Mucosa of descending colon (tissue), 3 donors: ENCODE results near the gene NXPH2. TPM values are rescaled to one million over a fixed set of nuclear protein-coding genes. Genes with fewer than 3 reads are reported as not detected.

ENCODE experiments used
- ATAC-seq: fragments of 200-7000 bp; cut with Tn5 transposase; one replicate; pipeline ENCODE4 v1.9.1; 2020; ENCODE audit warnings: mild to moderate bottlenecking, moderate library complexity
- DNase-seq, 3 donors: peaks; one replicate each; pipeline ENCODE4 v3.0.0-alpha.2; 2020
- H3K36me3 ChIP-seq: fragments of 200-600 bp; one replicate; pipeline ENCODE4 v1.8.0; 2021; ENCODE audit warnings: low read depth, mild to moderate bottlenecking
- H3K4me1 ChIP-seq: fragments of 200-600 bp; one replicate; pipeline ENCODE4 v1.8.0; 2021; ENCODE audit warnings: low read depth, mild to moderate bottlenecking
- H3K4me3 ChIP-seq: fragments of 200-600 bp; one replicate; pipeline ENCODE4 v1.8.0; 2021; ENCODE audit warnings: mild to moderate bottlenecking
- H3K9me3 ChIP-seq: fragments of 200-600 bp; one replicate; pipeline ENCODE4 v1.8.0; 2021; ENCODE audit warnings: mild to moderate bottlenecking
- intact Hi-C, 2 donors: fragments of 100-400 bp; cut with DNase I in 1 of 2; cut with micrococcal nuclease in 1 of 2; formaldehyde crosslinking; loops; one replicate each; pipeline versions ENCODE4 v1.11.0 to v1.11.1; 2022; cut with DNase I, micrococcal nuclease
- total RNA-seq, 3 donors: library from RNA; stranded (reverse); fragmentation: NEBNext Ultra II Directional in 2 of 3; extraction: Animal tissue kit (Norgen Biotek cat#: 25700) in 2 of 3; gene quantifications; one replicate each; pipeline versions ENCODE4 v1.2.1 to v1.2.4, GENCODE V29; 2021 to 2023
- TF ChIP-seq, protein P1 (sequence below): fragments of 200-600 bp; IDR thresholded peaks from one replicate; pipeline ENCODE4 v1.8.0; 2022; ENCODE audit warnings: antibody characterized with exemption, mild to moderate bottlenecking
- donor health status: DM: no; HTN: no; CAD: no; lungs with moderate emphysema.
- donor health status: DM: no; HTN: no; CAD: no.
- donor health status: DM: no; HTN: yes; CAD: no.

NXPH2 gene
- total RNA-seq, 3 donors from 2014 or later = 0.38 TPM; not detected in 2

DNA sequence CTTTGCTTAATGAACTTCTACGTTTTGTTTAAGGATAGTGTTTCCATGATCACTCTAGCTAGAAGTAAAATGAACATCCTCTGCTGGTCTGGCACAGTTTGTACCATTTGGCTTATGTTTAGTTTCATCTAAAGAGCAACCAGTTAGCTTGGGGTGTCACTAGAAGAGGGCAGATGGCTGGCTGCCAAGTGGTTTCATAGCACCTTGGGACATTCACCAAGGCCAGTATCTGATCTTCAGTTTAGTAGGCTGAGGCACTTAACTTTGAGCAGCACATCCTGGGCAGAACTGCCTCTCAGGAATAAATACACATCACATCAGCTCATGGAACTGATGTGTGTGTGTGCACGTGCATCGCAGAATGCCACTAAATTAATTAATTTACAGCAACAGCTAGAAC is 68.4 kb downstream of the NXPH2 start:
- no peaks in the 10 kb centered on the region for H3K36me3 ChIP-seq
- no peaks in the 10 kb centered on the region for H3K9me3 ChIP-seq
- TF ChIP-seq, protein P1, sequence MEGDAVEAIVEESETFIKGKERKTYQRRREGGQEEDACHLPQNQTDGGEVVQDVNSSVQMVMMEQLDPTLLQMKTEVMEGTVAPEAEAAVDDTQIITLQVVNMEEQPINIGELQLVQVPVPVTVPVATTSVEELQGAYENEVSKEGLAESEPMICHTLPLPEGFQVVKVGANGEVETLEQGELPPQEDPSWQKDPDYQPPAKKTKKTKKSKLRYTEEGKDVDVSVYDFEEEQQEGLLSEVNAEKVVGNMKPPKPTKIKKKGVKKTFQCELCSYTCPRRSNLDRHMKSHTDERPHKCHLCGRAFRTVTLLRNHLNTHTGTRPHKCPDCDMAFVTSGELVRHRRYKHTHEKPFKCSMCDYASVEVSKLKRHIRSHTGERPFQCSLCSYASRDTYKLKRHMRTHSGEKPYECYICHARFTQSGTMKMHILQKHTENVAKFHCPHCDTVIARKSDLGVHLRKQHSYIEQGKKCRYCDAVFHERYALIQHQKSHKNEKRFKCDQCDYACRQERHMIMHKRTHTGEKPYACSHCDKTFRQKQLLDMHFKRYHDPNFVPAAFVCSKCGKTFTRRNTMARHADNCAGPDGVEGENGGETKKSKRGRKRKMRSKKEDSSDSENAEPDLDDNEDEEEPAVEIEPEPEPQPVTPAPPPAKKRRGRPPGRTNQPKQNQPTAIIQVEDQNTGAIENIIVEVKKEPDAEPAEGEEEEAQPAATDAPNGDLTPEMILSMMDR = no peak
- no peak for ATAC-seq
- intact Hi-C loops = no loop called here
- no peak for DNase-seq
- H3K4me1 ChIP-seq = no peaks in the 10 kb centered on the region
- H3K4me3 ChIP-seq = no peak overlapping the region

DNA sequence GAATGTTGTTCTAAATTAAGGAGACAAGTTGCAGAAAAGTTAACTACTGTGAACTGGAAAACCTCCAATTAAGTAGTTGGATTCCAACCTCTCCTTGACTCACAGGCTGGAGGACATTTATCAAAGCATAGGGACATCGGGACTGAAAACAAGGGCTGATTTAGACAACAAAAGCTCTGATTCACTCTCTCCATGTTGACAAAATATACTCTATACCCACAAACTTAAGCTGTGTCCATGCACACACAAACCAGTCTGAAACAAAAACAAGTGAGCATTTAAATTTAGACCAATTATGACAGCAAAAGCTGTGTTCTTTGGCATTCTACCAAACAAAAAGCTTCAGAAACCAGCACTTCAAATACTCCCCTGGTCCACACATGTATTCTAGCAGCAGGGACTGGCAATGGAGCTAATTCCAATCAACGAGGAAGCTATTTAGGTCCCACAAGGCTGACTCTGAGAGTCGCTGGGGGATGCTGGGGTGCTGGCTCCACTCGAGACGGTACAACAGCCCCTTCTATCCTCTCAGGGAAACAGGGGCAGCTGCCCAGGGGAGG is 71.4 kb downstream of the NXPH2 start:
- DNase-seq = no peak
- Histone ChIP-seq H3K4me3 (no peak overlapping the region), H3K36me3 (no peaks in the 10 kb centered on the region), H3K9me3 (no peaks in the 10 kb centered on the region), H3K4me1 (no peaks in the 10 kb centered on the region)
- TF ChIP-seq, protein P1 = no peak
- no peak for ATAC-seq
- intact Hi-C loops = no loop called here

DNA sequence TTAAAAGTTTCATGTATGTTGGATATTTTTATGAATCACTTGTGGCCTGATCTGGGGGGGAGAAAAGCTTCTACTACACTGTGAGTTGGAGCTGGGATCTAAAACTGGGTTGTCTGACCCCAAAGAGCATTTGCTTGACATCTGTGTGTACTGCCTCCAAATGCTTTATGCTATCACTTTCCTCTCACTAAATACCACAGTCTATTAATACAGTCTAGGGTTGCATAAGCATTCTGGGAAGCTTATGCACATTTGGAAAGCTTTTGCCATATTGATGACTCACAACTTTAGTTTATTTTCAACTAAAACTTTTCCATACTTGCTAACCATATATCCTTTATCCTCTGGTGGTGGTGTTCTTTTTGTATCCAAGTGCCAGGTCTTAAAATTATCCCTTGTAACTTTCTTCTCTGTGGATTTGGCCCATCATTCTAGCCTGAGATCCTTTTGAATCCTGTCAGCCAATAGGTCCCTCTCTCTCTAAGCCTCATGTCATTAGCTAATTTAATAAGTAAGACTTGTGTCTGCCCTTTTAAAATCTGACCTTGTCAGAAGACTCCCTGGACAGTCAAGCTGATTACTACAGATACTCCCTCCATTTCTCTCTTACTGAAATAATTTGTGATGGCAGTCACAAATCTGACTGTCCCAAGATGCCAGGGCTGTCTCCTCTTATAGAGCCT is 72.7 kb downstream of the NXPH2 start:
- intact Hi-C loops = no loop called here
- no peak for DNase-seq
- TF ChIP-seq, protein P1 = no peak
- H3K4me3 ChIP-seq = no peak overlapping the region
- H3K9me3 ChIP-seq = no peaks in the 10 kb centered on the region
- H3K36me3 ChIP-seq = no peaks in the 10 kb centered on the region
- no peak for ATAC-seq
- H3K4me1 ChIP-seq = no peaks in the 10 kb centered on the region

DNA sequence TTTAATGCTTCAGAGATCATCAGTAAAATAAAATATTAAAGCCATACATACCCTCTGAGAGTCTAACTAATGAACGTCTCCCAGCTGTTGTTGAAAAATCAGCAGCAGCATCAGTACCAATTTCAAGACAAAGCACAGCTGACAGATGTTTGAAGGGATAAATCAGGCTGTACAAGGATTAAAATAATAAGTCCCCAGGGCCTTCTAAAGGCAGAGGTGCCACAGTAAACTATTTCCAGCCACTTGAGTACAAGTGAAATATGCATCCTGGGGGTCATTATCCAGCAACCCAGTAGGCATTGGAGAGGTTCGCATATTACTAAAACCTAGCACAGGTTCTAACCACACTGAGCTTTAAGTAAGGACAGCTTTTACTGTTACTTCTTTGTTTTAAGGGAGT is 76.9 kb downstream of the NXPH2 start:
- Histone ChIP-seq H3K36me3 (no peaks in the 10 kb centered on the region), H3K9me3 (no peaks in the 10 kb centered on the region), H3K4me1 (no peaks in the 10 kb centered on the region), H3K4me3 (no peak overlapping the region)
- ATAC-seq (no peak), DNase-seq (no peak)
- intact Hi-C loops = no loop called here
- TF ChIP-seq, protein P1 = no peak

DNA sequence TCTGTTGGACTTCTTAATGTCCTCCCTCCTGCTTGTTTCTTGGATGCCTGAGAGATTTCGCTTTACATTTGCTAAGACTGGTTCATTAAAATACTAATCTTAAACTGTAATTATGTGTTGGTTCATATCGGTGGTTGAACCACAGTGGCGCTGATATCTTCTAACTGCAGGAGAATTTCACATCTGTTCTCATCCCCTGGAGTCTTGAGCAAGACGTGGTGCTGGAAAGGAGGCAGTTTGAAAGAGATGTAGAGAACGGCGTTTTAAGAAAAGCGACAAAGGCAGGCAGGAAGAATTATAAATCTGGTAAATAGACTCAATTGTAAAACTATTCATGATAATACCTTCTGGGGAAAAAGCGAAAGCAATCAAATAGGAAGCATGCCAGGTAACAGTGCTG is 79.5 kb downstream of the NXPH2 start:
- H3K36me3 ChIP-seq = no peaks in the 10 kb centered on the region
- ATAC-seq (no peak), DNase-seq (no peak)
- intact Hi-C loops = no loop called here
- H3K4me3 ChIP-seq = no peak overlapping the region
- H3K9me3 ChIP-seq = no peaks in the 10 kb centered on the region
- TF ChIP-seq, protein P1 = no peak
- no peaks in the 10 kb centered on the region for H3K4me1 ChIP-seq
